Measurements from ENCODE around the gene SFXN3. TPM values are rescaled to one million over a fixed set of nuclear protein-coding genes. Genes with fewer than 3 reads are reported as not detected.

The SFXN3 gene
- total and polyA plus RNA-seq, 2 of the 13 experiments (the other 11 are each of a cell fraction or from before 2014, with no cell fraction given): 16.8 to 71.5 TPM

- TF ChIP-seq HNF1A (IDR thresholded peaks at IDR 0.05; ENCODE audit: low read depth) (no peak), HNF1A (CRISPR knock-in tag; IDR thresholded peaks at IDR 0.05; ENCODE audit: borderline replicate concordance) (peak; percentile 68), RBM39 (IDR thresholded peaks at IDR 0.05; ENCODE audit: low read depth, low read length, poor library complexity, severe bottlenecking) (peak; percentile 41), FOSL1 (CRISPR knock-in tag; IDR thresholded peaks at IDR 0.05; ENCODE audit: borderline replicate concordance) (no peak), ZNF224 (CRISPR knock-in tag; IDR thresholded peaks at IDR 0.05) (peak; percentile 77), HHEX (CRISPR knock-in tag; IDR thresholded peaks at IDR 0.05) (no peak), TBX2 (CRISPR knock-in tag; IDR thresholded peaks at IDR 0.05; ENCODE audit: borderline replicate concordance) (peak; percentile 23; the same call in 1 of the 2 replicates), EZH2 (conservative IDR thresholded peaks at IDR 0.05; ENCODE audit: low read depth, low read length) (no peak), ZNF609 (CRISPR knock-in tag; IDR thresholded peaks at IDR 0.05; ENCODE audit: borderline replicate concordance) (peak; percentile 54), TEF (CRISPR knock-in tag; IDR thresholded peaks at IDR 0.05) (no peak), ZNF740 (CRISPR knock-in tag; IDR thresholded peaks at IDR 0.05) (no peak; the same call in none of the 2 replicates), SPEN (CRISPR knock-in tag; IDR thresholded peaks at IDR 0.05; ENCODE audit: low read depth) (peak; percentile 53; the same call in 1 of the 2 replicates), DPF2 (CRISPR knock-in tag; IDR thresholded peaks at IDR 0.05; ENCODE audit: borderline replicate concordance, low read depth) (no peak; the same call in 1 of the 2 replicates), ZNF274 (CRISPR knock-in tag; IDR thresholded peaks at IDR 0.05) (peak; percentile 79), FOXA1 (IDR thresholded peaks at IDR 0.05) (no peak), FOXA1 (CRISPR knock-in tag; IDR thresholded peaks at IDR 0.05) (no peak; the same call in 1 of the 2 replicates), RARG (CRISPR knock-in tag; IDR thresholded peaks at IDR 0.05; ENCODE audit: low read depth) (no peak)
- TF ChIP-seq, protein P1, sequence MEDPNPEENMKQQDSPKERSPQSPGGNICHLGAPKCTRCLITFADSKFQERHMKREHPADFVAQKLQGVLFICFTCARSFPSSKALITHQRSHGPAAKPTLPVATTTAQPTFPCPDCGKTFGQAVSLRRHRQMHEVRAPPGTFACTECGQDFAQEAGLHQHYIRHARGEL (CRISPR knock-in tag; IDR thresholded peaks at IDR 0.05): peak; percentile 57; the same call in 1 of the 2 replicates
These were observed 31.9 kb upstream of the SFXN3 start (continued) for GRCh38 chr10:100998991-100999741.
